Stimulated activated CD4-positive, alpha-beta T cell treated with anti-CD3 and anti-CD28 coated beads, Interleukin-12 subunit alpha, Interleukin-12 subunit beta, amount 100 ng/mL, for 48 hours (primary cell): ENCODE data around the gene KHNYN.
"Not testable (repeated sequence)": the region's sequence is repeated elsewhere in the genome, so short reads cannot be mapped to it uniquely, and the experiment has no call there.

Source experiments
- DNase-seq, 3 donors: peaks; one replicate each; pipeline ENCODE4 v3.0.0-alpha.2; 2020; ENCODE audit warnings: low read depth in 2 of 3, low spot score in 1 of 3

Gene KHNYN

DNA sequence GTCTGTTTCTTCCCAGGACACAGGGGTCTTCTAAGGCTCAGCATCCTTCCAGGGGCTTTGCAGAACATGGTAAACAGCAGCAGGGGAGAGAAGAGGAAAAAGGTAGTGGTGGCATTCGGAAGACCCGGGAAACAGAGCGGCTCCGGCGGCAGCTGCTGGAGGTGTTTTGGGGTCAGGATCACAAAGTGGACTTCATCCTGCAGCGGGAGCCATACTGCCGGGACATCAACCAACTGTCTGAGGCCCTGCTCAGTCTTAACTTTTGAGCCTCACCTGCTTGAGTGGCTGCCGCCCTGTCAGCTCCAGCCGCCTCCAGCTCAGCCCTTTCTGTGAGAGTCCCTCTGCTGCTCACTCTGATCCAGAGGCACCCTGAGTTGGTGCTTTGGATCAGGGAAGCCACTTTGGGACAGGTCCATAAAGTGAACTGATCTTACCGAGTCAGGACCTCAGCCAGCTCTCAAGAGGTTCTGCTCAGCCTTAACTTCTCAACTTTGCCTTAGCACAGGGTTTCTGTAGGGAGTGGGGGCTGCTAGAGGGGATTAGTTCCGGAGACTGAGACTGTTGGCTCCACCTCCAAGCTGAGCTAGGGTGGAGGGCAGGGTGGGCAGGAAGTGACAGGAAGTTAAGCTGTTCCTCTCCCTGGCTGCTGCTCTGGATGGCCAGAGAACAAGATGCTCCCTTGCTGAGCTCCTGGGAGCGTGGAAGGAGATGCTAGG, 7.4 kb downstream of the KHNYN start:
- DNase-seq = no peak

DNA sequence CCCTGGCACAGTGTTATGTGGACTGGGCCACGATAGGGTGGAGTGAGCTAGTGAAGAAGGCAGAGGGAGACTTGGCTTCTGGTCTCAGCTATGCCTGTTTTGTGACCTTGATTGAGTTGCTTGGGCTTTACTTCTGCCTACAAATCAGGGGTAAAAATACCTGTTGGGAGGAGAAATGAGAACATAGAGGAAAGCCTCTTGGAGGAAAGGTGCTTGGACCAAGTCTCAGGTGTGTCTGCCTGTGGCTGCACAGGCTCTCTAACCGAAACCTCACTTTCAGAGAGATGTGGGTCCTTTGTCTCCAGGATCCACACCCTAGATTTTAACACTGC, 7.9 kb downstream of the KHNYN start:
- DNase-seq = no peak

DNA sequence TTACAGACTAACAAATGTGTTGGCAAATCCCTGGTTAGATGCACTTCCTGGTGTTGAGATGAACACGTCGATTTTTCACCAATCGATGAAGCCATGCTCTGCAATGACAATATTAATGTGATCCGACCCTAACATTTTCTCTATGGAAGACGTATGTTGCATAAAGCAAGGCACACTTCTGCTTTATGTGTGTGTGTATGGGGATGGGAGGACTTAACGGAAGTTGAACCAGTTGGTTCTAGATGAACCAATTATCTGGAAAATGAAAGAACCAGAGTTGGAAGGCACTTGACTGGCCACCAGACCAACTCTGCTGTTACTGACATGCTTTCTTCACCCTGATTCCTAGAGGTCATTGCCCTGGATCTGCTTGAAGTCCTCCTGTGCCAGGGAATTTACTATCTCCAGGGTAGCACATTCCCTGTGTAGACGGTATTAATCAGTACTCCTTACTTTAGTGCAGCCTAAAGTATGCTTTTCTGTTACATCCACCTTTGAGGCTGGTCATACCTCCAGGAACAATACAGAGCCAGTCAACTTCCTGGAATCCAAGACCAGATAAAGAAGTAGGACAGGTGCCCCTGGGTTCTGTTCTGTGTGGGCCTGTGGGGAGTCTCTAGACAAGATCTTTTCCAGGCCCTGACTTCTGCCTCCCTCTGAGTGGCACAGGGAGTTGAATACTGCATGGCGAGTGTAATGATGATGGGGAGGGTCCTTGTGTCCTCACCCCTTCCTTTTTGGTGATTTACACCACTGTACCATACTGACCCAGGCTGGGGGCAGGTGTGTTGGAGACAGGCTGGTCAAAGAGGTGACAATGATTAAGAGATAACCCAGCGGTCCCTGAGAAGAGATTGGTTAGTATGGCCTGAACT, 8.7 kb downstream of the KHNYN start:
- no peak for DNase-seq

DNA sequence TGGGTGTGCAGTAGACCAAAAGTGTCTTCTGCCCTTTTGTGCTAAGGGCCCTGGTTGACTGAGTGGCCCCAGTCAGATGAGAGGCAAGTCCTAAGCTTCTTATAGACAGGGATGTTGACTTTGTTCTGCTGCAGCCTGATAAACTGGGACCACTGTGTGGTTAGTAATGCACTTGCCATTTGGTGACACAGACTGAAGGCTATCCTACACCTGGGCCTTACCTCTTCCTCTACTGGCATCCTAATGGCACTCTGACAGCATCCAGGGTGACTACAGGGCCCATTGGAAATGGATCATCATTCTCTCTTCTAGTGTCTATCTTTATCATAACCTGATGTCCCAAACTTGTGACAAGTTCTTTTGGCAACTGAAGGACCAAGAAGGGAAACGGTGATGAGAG, 9.5 kb downstream of the KHNYN start:
- DNase-seq = no peak

DNA sequence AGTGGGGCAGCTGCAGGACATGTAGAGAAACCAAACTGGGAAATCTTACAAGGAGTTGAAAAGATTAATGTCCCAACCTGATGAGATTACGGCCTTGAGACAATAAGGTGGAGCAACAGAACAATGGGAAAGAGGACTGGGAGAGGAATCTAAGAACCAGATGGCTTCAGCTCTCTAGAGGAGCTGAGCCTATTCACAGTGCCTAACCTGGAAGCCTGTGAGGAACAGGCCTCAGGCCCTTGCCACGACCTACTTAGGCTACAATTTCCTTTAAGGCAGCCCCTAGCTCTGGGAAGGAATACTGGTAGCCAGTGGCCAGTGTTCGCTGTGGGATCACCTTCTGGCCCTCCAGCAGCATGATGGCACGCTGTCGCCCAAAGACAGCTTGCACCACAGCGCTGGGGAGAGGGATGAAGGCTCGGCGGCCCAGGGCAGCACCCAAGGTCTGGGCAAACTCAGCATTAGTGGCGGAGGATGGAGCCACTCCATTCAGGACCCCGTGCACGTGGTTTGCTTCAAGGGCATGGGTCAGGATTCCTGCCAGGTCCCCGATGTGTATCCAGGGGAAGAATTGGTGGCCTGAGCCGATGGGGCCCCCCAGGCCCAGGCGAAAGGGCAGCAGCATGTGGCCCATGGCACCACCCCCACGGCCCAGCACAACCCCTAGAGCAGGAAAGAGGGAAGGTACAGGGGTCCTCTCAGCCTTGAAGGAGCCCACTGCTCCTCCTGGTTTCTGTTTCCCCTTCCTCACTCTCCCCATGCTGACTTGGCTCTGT, 10.3 kb downstream of the KHNYN start:
- no peak for DNase-seq

DNA sequence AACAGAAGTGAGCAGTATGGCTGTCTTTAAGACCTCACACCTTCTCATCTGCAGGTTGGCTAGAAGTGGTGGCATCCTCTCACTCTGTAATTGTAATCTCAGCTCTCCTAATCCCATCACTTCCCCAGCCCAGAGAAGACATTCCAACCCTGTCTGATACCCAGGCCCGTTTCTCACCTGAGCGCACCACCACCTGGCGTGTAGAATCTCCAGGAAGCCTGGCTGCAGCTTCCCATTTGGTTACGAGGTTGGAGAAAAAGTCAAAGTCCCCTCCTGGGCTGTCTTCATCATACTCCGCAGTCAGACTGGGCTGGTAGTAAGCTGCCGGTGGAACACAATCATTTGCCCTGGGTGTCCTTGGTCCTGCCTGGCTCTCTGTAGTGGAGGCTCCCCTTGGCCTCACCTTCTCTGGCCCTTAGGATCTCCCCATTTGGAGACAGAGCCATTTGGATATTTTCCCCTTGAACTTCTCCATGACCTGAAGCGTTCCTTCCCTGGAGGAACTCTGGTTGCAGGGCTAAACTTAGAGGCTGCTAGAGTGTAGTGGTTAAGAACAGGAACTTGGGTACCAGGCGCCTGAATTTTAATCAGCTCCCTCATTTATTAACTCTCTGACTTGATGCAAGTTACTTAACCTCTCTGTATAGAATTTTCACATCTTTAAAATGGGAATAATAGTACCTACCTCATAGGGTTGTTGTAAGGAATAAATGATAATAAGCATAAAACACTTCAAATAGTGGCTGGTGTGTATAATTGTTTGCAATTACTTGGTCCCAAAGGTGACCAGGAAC, 11.0 kb downstream of the KHNYN start:
- no peak for DNase-seq

DNA sequence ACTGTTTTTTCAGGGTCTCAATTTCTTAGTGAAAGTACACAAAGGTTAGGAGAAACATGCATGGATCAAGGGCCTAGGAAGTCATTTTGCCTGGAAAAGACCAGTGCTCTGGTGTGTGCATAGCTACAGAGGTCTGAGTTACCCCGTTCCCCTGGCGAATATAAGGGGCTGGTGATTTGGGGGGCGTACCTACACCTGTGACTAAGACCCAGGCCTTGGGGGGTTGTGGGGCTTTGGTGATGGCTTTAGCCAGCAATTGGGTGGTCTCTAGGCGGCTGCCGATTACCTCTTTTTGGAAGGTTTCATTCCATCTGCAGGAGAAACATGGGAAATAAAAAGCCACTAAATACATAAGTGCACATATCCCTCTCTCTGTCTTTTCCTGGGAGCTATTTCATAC, 11.7 kb downstream of the KHNYN start:
- DNase-seq = no peak

DNA sequence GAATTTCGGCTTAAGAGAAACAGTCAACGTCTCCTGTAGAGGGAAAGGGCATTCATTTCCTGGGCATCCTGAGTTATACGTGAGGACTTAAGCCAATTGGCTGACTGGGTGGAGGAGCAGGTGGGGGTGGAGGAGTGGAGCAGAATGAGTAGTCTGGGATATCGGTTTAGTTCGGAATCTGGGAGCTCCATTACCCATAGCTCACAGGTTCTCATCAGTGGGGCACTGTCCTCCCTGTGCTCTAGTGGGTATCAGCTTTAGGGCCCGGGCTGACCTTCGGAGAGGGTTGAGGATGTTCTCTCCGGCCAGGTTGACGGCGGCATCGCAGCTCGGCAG, 12.1 kb downstream of the KHNYN start:
- DNase-seq = no peak

DNA sequence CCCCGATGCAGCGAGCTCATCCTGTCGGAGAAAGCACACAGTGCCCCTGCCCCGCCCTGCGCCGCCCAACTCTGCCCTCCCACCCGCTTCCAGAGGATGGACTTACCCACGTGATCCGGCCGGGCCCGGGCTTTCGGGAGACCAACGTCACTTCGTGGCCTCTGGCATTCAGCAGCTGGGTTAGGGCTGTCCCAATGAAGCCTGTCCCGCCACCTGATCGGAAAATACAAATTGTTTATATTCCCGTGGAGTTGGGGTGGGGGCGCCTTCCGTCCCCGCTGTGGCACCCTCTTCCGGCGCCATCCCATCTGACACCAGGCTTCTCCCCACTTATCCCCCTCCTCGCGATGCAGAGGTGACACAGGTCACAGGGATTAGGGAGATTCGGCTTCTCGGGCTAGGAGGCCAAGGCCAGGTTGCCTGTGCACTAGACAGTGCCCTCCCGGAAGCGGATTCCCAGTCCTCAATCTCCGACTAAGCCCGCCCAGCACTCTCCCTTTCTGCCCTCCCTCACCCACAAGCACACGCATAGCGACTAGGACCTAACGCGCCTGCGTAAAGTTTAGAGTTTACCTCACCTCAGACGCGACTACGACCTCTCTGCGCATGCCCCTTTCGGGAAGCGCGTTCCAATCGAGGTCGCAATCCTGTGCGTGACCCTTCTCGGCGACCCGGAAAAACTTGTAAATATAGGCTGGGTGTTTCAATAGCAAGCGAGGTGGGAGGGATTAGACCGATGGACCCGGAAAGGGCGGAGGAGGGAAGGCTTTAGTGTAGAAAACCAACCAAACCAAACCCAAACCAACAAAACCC, 12.7 kb downstream of the KHNYN start, which contains the start of gene SDR39U1:
SDR39U1 (minus strand) TSS at position 537 of the 813 bp plus-strand sequence; CDS start at position 530, 7 bp downstream.
- DNase-seq = peak; percentile 92 to 95 (median 93)

DNA sequence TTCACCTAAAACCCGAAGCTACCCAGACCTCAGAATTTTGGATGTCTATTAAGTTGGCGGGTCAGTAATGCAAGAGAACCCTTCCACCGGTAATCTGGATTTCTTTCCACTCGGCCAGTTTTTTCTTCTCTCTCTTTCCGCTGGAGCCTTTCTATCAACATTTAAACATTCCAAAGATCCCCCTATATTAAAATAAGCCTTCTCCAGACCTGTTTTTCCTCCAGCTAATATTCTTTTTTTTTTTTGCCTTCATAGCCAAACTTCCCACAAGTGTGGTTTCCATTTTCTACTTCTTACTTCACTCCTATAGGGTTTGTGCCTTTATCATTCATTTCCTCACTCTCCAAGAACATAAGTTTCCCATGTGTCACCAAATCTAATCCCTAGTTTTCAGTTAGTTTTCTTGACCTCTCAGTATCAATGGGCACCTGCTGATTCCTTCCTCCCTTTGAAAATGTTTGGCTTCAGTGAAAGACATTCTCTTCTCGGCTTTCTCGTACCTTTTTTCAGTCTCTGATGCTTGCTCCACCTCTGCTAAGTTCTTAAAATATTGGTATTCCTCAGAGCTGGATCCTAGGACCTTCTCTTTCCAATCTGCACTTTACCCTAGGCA, 13.4 kb downstream of the KHNYN start:
- no peak for DNase-seq

DNA sequence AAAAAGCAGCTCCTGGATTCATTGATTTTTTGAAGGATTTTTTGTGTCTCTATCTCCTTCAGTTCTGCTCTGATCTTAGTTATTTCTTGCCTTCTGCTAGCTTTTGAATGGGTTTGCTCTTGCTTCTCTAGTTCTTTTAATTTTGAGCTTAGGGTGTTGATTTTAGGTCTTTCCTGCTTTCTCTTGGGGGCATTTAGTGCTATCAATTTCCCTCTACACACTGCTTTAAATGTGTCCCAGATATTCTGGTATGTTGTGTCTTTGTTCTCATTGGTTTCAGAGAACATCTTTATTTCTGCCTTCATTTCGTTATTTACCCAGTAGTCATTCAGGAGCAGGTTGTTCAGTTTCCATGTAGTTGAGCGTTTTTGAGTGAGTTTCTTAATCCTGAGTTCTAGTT, 21.1 kb downstream of the KHNYN start:
- not testable (repeated sequence) for DNase-seq

DNA sequence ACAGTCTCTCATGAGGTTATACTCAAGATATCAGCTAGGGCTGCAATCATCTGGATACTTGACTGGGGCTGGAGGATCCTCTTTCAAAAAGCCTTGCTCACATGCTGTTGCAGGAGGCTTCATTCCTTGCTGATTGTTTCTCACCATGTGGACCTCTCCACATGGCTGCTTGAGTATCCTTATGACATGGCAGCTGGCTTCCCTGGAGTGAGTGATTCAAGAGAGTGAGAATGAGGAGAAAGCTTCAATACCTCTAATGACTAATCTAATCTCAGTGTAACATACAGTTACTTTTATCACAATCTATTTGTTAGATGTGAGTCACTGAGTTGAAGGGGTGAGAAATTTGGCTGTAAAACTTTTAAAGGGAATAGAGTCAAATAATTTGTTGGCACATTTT, 27.2 kb downstream of the KHNYN start:
- no peak for DNase-seq

DNA sequence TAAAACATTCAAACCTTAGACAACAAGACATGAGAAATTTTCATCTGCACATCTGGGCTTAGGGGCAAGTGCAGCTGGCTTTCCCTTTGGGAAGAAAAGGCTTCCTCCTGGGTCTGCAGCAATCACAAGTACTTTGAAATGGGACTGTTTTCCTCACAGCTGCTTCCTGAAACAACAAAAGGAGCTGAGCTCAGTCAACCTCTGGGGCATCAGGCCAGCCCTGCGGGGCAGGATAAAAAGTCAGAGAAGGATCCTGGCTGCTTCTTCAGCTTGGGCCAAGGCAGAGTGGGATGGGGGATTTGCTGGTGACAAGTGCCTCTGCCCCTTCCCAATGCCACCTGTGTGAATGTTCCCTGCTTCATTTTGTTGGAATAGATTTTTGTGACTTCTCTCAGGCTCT, 29.0 kb downstream of the KHNYN start:
- DNase-seq = no peak

DNA sequence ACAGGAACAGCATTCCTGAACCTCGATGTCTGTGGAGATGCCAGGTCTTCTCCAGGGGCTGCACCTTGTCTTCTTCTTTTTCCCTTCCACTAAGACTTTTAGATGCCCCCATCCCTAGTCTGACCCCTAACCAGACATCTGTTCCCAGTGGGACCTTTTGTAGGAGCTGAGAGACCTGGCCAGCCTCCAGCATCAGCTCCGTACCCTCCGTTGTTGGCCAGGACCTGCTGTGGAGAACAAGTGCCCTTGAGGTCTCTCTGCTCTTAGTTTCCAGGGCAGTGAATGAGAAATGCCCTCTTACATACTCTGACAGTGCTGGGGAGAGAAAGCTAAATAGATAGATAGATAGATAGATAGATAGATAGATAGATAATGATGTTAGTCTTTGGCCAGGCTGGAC, 29.6 kb downstream of the KHNYN start:
- no peak for DNase-seq

DNA sequence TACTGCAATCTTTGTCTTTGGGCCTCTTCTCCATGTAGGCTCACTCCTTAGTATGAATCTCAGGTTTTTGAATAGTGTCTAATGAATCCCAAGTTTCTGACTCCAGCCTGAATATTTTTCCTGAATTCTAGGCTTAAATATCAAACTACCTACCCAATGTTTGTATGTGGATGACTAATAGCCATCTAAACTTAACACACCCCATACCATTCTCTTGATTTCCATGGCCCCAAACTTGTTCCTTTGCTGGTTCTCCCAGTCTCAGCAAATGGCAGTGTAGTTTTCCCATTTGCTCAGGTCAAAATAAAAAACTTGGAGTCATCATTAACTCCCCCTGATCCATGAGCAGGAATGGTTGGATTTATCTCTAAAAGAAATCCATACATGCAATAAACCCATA, 31.6 kb downstream of the KHNYN start:
- no peak for DNase-seq

DNA sequence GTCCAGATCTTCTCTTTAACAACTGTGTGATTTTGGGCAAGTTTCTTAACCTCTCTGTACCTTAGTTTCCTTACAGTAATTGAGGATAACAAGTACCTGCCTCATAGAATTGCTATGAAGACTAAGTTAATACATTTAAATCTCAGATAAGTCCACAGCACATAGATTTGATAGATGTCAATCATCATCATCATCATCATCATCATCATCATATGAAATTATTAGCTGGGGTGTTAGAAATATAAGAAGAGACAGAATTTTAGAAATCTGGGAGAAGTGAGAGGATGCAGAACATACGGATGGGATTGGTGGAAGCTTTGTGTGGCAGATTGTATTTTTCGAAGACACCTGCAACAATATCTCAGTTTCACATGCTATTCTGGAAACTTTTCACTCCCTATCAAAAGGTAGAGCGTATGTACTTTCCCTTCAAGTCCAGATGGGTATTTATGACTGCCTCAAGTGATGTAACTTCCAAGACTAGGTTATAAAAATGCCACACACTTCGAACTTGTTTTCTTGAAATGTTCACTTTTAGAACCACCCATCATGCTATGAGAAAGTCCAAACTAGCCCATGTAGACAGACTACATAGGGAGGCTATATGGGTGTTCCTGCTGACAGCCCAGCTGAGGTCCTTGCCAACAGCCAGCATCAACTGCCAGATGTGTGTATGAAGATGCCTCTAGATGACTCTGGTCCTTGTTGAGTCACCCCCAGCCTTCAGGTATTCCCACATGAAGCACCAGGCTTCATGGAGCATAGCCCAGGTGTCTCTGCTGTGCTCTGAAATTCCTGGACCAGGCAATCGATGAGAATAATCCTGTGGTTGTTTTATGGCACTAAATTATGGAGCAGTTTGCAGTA, 33.5 kb downstream of the KHNYN start:
- DNase-seq = no peak

DNA sequence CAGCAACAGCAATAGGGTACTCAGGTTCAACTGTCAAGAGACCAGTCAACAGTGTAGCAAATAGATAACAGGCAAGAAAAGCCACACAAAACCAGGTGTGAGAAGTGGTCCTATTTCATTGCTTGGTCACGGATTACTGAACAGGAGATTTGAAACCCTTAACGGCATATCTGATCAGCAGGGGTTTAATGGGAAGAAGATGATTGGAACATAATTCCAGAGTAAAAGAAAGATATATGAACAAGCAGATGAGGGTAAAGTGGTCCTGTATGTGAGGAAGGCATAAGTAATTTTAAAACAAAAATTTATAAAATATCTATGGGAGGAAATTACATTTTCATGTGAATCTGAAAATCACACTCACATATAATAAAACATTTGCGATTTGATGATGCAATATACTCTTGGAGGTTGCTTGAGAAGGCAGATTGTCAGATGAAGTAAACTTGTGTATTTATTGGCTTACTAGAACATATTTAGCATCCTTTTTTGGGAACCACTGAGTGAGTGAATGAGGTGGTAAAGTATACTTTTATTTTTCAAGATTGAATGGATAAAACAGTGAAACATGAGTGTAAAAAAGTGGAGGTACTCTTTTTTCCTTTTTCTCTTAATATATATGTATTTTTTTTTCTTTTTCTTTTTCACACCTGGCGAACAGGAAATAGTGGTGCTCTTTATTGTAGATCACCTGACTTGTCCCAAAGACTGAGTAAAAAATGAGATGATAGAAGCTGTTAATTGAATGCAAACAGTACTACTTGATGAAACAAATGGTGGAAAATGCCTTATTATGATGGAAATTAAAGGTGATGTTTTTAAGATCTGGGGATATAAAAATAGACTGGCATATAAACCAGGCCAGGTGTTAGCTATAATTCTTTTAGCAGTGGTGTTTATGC, 34.4 kb downstream of the KHNYN start:
- no peak for DNase-seq

DNA sequence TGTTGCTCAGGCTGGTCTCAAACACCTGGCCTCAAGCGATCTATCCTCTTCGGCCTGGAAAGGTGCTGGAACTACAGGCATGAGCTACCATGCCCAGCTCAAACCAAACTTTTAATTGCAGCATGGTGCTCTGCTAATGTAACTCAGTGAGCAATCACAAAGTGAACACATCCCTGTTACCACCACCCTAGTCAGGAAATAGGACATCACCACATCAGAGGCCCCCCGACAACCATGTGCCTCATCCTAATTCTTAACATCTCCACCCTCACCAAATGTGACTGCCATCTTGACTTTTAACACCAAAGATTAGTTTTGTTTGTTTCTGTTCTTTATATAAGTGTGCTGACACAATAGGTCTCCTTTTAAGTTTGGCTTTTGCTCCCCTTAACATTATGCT, 35.6 kb downstream of the KHNYN start:
- no peak for DNase-seq
